SK-N-SH (cell line): ENCODE data around the gene MTHFD1L. TPM values are rescaled to one million over a fixed set of nuclear protein-coding genes. Genes with fewer than 3 reads are reported as not detected.
A peak's percentile ranks its signal among the peaks of the same experiment; 100 is the strongest.

Source experiments
- CTCF ChIA-PET: fragments of 300-600, 350-600 bp; formaldehyde crosslinking; extraction: SDS; loops from one replicate; lab custom pipeline; 2021; lab: Yijun Ruan, JAX
- POLR2A ChIA-PET: fragments of 350-600 bp; sonication (Branson Sonifier 250); formaldehyde crosslinking; extraction: SDS; loops from one replicate; lab custom pipeline; 2020; ENCODE audit warnings: antibody characterized with exemption, inconsistent platforms; lab: Yijun Ruan, JAX
- DNase-seq: peaks from one replicate; pipeline ENCODE4 v3.0.0; 2012
- H2AFZ ChIP-seq: fragments of 200-600 bp; sonication (generic); 2 replicates; pipeline ENCODE4 v1.8.1; 2016; ENCODE audit warnings: antibody characterized with exemption, mild to moderate bottlenecking, low read depth
- H3F3A ChIP-seq: fragments of 200-600 bp; sonication (generic); replicated peaks from 2 replicates; pipeline ENCODE3; 2016; ENCODE audit warnings: antibody characterized with exemption, mild to moderate bottlenecking; ENCODE audit not compliant: insufficient read depth
- H3K27ac ChIP-seq, 2 experiments: fragments of 200-500 bp in 1 of 2; fragments of 200-600 bp in 1 of 2; sonication (Bioruptor generic) in 1 of 2; sonication (generic), shearing (Covaris generic) in 1 of 2; 2 replicates each; pipeline versions ENCODE4 v1.5.1 to v1.6.1; 2014 to 2016; ENCODE audit warnings: low read depth in 2 of 2, inconsistent platforms in 1 of 2, low read length in 1 of 2, mild to moderate bottlenecking in 1 of 2, mixed read lengths in 1 of 2
- H3K27me3 ChIP-seq: fragments of 200-600 bp; sonication (generic), shearing (Covaris generic); 2 replicates; pipeline ENCODE4 v1.6.1; 2016; ENCODE audit warnings: mixed run types; ENCODE audit not compliant: insufficient read depth
- H3K36me3 ChIP-seq, 2 experiments: fragments of 200-500 bp in 1 of 2; fragments of 200-600 bp in 1 of 2; sonication (Bioruptor generic) in 1 of 2; sonication (generic) in 1 of 2; replicated peaks in 1 of 2; 2 replicates each; pipeline versions ENCODE3 to v1.5.1; 2014 to 2016; ENCODE audit warnings: low read length in 1 of 2, mild to moderate bottlenecking in 1 of 2; ENCODE audit not compliant: insufficient read depth in 2 of 2, control insufficient read depth in 1 of 2
- H3K4me1 ChIP-seq, 2 experiments: fragments of 200-500 bp in 1 of 2; fragments of 200-600 bp in 1 of 2; sonication (Bioruptor generic) in 1 of 2; sonication (generic), shearing (Covaris generic) in 1 of 2; 2 replicates each; pipeline versions ENCODE4 v1.5.1 to v1.6.1; 2014 to 2016; ENCODE audit warnings: low read depth in 1 of 2, low read length in 1 of 2, mixed run types in 1 of 2; ENCODE audit not compliant: insufficient read depth in 2 of 2, control insufficient read depth in 1 of 2
- H3K4me2 ChIP-seq: fragments of 200-600 bp; sonication (generic), shearing (Covaris generic); 2 replicates; pipeline ENCODE4 v1.6.1; 2017; ENCODE audit warnings: mixed run types
- H3K4me3 ChIP-seq, 2 experiments: fragments of 200-500 bp in 1 of 2; fragments of 200-600 bp in 1 of 2; sonication (Bioruptor generic) in 1 of 2; sonication (generic), shearing (Covaris generic) in 1 of 2; 2 replicates each; pipeline versions ENCODE4 v1.5.1 to v1.8.1; 2014 to 2016; ENCODE audit warnings: low read depth in 2 of 2, inconsistent platforms in 1 of 2, low read length in 1 of 2, mild to moderate bottlenecking in 1 of 2, mixed read lengths in 1 of 2, moderate library complexity in 1 of 2
- H3K79me2 ChIP-seq: fragments of 200-600 bp; sonication (generic); 2 replicates; pipeline ENCODE4 v1.8.1; 2017; ENCODE audit warnings: mild to moderate bottlenecking; ENCODE audit not compliant: insufficient read depth
- H3K9ac ChIP-seq: fragments of 200-600 bp; sonication (generic); 2 replicates; pipeline ENCODE4 v1.6.1; 2017; ENCODE audit warnings: mixed run types
- H3K9me2 ChIP-seq: fragments of 200-600 bp; sonication (generic); 2 replicates; pipeline ENCODE4 v1.6.1; 2017; ENCODE audit warnings: mixed run types
- H3K9me3 ChIP-seq: fragments of 200-600 bp; sonication (generic); 2 replicates; pipeline ENCODE4 v1.6.1; 2017; ENCODE audit warnings: mixed run types, mild to moderate bottlenecking, moderate library complexity
- H4K20me1 ChIP-seq: fragments of 200-600 bp; sonication (generic); 2 replicates; pipeline ENCODE4 v1.6.1; 2017; ENCODE audit warnings: mild to moderate bottlenecking, mixed run types; ENCODE audit not compliant: insufficient read depth
- CHD2 ChIP-seq: fragments of 150-350 bp; IDR thresholded peaks from 2 replicates; pipeline ENCODE4 v1.6.1; 2018; ENCODE audit warnings: low read length; ENCODE audit not compliant: partially characterized antibody
- ELF1 ChIP-seq: IDR thresholded peaks from 2 replicates; pipeline ENCODE4 v1.4.0; 2012
- EP300 ChIP-seq, 2 experiments: IDR thresholded peaks; 2 replicates each; pipeline versions ENCODE4 v1.4.0 to v1.6.1; 2012; ENCODE audit warnings: borderline replicate concordance in 1 of 2, low read depth in 1 of 2, low read length in 1 of 2
- EZH2phosphoT487 ChIP-seq: fragments of 200-600 bp; sonication (generic); IDR thresholded peaks from 2 replicates; pipeline ENCODE4 v1.6.1; 2017; ENCODE audit warnings: low read depth, mixed run types, mild to moderate bottlenecking, antibody characterized with exemption, moderate library complexity, borderline replicate concordance
- FOXM1 ChIP-seq: IDR thresholded peaks from 2 replicates; pipeline ENCODE4 v1.4.0; 2012; ENCODE audit warnings: low read depth, mild to moderate bottlenecking
- JUND ChIP-seq: IDR thresholded peaks from 2 replicates; pipeline ENCODE4 v1.4.0; 2012
- MAX ChIP-seq: IDR thresholded peaks from 2 replicates; pipeline ENCODE4 v1.4.0; 2012; ENCODE audit warnings: low read depth
- MXI1 ChIP-seq: IDR thresholded peaks from 2 replicates; pipeline ENCODE4 v1.6.1; 2012; ENCODE audit warnings: mild to moderate bottlenecking, low read depth, low read length, improper control_type of control experiment
- PBX3 ChIP-seq: IDR thresholded peaks from 2 replicates; pipeline ENCODE4; 2012
- RAD21 ChIP-seq: IDR thresholded peaks from 2 replicates; pipeline ENCODE4 v1.6.1; 2012; ENCODE audit warnings: mild to moderate bottlenecking, low read length
- RCOR1 ChIP-seq: fragments of 150-350 bp; IDR thresholded peaks from 2 replicates; pipeline ENCODE4 v1.6.1; 2017; ENCODE audit warnings: antibody characterized with exemption, low read length
- RFX5 ChIP-seq: IDR thresholded peaks from 2 replicates; pipeline ENCODE4 v1.6.1; 2012; ENCODE audit warnings: mild to moderate bottlenecking, improper control_type of control experiment, low read length
- SIN3A ChIP-seq: IDR thresholded peaks from 2 replicates; pipeline ENCODE4 v1.6.1; 2012; ENCODE audit warnings: low read depth, mild to moderate bottlenecking, low read length, moderate library complexity, borderline replicate concordance
- TCF12 ChIP-seq: IDR thresholded peaks from 2 replicates; pipeline ENCODE4 v1.4.0; 2012
- TEAD4 ChIP-seq: IDR thresholded peaks from 2 replicates; pipeline ENCODE4 v1.4.0; 2012; ENCODE audit warnings: mild to moderate bottlenecking, borderline replicate concordance; ENCODE audit not compliant: insufficient read depth
- ZBTB33 ChIP-seq: IDR thresholded peaks from 2 replicates; pipeline ENCODE4 v1.4.0; 2012; ENCODE audit warnings: low read depth, borderline replicate concordance
- WGBS: methylation state at CpG from one replicate; pipeline ENCODE4 v1.1.6; 2017; ENCODE audit warnings: low lambda C conversion rate; 5-methylcytosine and 5-hydroxymethylcytosine counted together
- polyA plus RNA-seq, 3 experiments: library from polyadenylated mRNA; depleted of rRNA; stranded (reverse); fragments of >200 nt; gene quantifications; 2 replicates each; pipeline ENCODE4 v1.2.3, GENCODE V29; 2012

Gene MTHFD1L
- polyA plus RNA-seq, 1 of the 3 experiments (the other 2 are of a cell fraction) = 37.0 TPM

- H3K4me3 ChIP-seq = no peak overlapping the region
- POLR2A ChIA-PET = no interaction called here
- no peaks in the 10 kb centered on the region for H4K20me1 ChIP-seq
- H3F3A ChIP-seq = no peaks in the 10 kb centered on the region
- no peak overlapping the region for H3K9ac ChIP-seq
- H3K9me3 ChIP-seq = no peaks in the 10 kb centered on the region
- DNase-seq = no peak
- peaks cover 52 to 54% of the 10 kb centered on the region in 2 experiments for H3K36me3 ChIP-seq
- H3K27me3 ChIP-seq = no peaks in the 10 kb centered on the region
- TF ChIP-seq ELF1 = no peak
- TF ChIP-seq JUND = no peak
- no peak for TF ChIP-seq RCOR1
- no peak for TF ChIP-seq RFX5
- TF ChIP-seq TCF12 = no peak
- no peak for TF ChIP-seq RAD21
- TF ChIP-seq EP300 (IDR thresholded peaks at IDR 0.05; ENCODE audit: borderline replicate concordance in 1 of 2, low read depth in 1 of 2, low read length in 1 of 2) = no peak
- no peak for TF ChIP-seq MXI1
- TF ChIP-seq EZH2phosphoT487 = no peak
- TF ChIP-seq, all 33 proteins: peak for 0
- H3K27ac ChIP-seq = peak overlapping the region in 1 of 2 experiments; percentile 14; a peak in 1 of 4 replicates
- CTCF ChIA-PET = interaction anchor here (1.0 to 2.8 kb wide), 2 partner anchors 30 to 365 kb away, joined by 3 to 14 read pairs; no protein-coding TSS in a partner anchor
- H2AFZ ChIP-seq = no peak overlapping the region
- peaks cover 0 to 6% of the 10 kb centered on the region in 2 experiments; a peak in 1 of 4 replicates for H3K4me1 ChIP-seq
- no peaks in the 10 kb centered on the region for H3K79me2 ChIP-seq
- no peaks in the 10 kb centered on the region for H3K9me2 ChIP-seq
- 97% methylated on average over 4 of the region's 4 CpGs for WGBS
- no peak overlapping the region for H3K4me2 ChIP-seq
Observed at GRCh38 chr6:150959166-150959565, 93.7 kb downstream of the MTHFD1L start.

GRCh38 chr6:150962436-150962835, 96.9 kb downstream of the MTHFD1L start:
- H3K9ac ChIP-seq = no peak overlapping the region
- H4K20me1 ChIP-seq = no peaks in the 10 kb centered on the region
- no peaks in the 10 kb centered on the region for H3K9me2 ChIP-seq
- no peak overlapping the region for H3K4me2 ChIP-seq
- no peak for DNase-seq
- H2AFZ ChIP-seq = no peak overlapping the region
- POLR2A ChIA-PET = no interaction called here
- no peaks in the 10 kb centered on the region for H3K79me2 ChIP-seq
- no peaks in the 10 kb centered on the region for H3K27me3 ChIP-seq
- H3K9me3 ChIP-seq = no peaks in the 10 kb centered on the region
- no peak overlapping the region for H3K4me3 ChIP-seq
- H3K36me3 ChIP-seq = peaks cover 44 to 54% of the 10 kb centered on the region in 2 experiments
- WGBS = 100% methylated on average over 2 of the region's 2 CpGs
- no peak for TF ChIP-seq MAX
- no peak for TF ChIP-seq ZBTB33
- TF ChIP-seq TEAD4 = no peak
- no peak for TF ChIP-seq RCOR1
- no peak for TF ChIP-seq PBX3
- TF ChIP-seq CHD2 = no peak
- TF ChIP-seq EP300 (IDR thresholded peaks at IDR 0.05; ENCODE audit: borderline replicate concordance in 1 of 2, low read depth in 1 of 2, low read length in 1 of 2) = no peak
- TF ChIP-seq TCF12 = no peak
- TF ChIP-seq SIN3A = no peak
- no peak for TF ChIP-seq FOXM1
- H3K4me1 ChIP-seq = peaks cover 0 to 6% of the 10 kb centered on the region in 2 experiments; a peak in 1 of 4 replicates
- H3K27ac ChIP-seq = no peak overlapping the region
- H3F3A ChIP-seq = no peaks in the 10 kb centered on the region
- CTCF ChIA-PET = interaction anchor here (0.7 to 1.2 kb wide), 2 partner anchors 17 to 362 kb away, joined by 3 to 4 read pairs; no protein-coding TSS in a partner anchor
